PFSK-1 (cell line): ENCODE measurements around the gene HIP1.

ENCODE experiments used
- POLR2AphosphoS5 ChIP-seq: IDR thresholded peaks from 2 replicates; pipeline ENCODE4 v1.6.1; 2012; ENCODE audit warnings: low read depth, mild to moderate bottlenecking, control low read depth, low read length, moderate library complexity
- REST ChIP-seq, 2 experiments: IDR thresholded peaks; 2 replicates each; pipeline versions ENCODE4 v1.6.1 to v1.8.0; 2011 to 2012; ENCODE audit warnings: low read depth in 2 of 2, low read length in 2 of 2, control low read depth in 1 of 2, inconsistent platforms in 1 of 2, mild to moderate bottlenecking in 1 of 2, moderate library complexity in 1 of 2; ENCODE audit not compliant: insufficient read depth in 1 of 2
- SIN3A ChIP-seq: IDR thresholded peaks from 2 replicates; pipeline ENCODE4 v1.6.1; 2012; ENCODE audit warnings: mild to moderate bottlenecking, low read length, moderate library complexity, borderline replicate concordance; ENCODE audit not compliant: insufficient read depth
- TAF1 ChIP-seq: IDR thresholded peaks from 2 replicates; pipeline ENCODE4 v1.6.1; 2012; ENCODE audit warnings: low read length, control low read depth, borderline replicate concordance; ENCODE audit not compliant: insufficient read depth

GRCh38 chr7:75711656-75712514 lies 26.9 kb downstream of the HIP1 start:
- TF ChIP-seq POLR2AphosphoS5 (peak; percentile 66; the same call in 1 of the 2 replicates), TAF1 (no peak), SIN3A (no peak), REST (IDR thresholded peaks at IDR 0.05; ENCODE audit: insufficient read depth in 1 of 2, low read depth in 2 of 2, low read length in 2 of 2) (no peak)
